Activated gamma-delta T cell treated with anti-CD3 and anti-CD28 coated beads, Interleukin-2, amount 50 U/mL, for 16 hours (primary cell): ENCODE measurements around the gene SACS.

ENCODE experiments used
- DNase-seq: peaks from one replicate; pipeline ENCODE4 v3.0.0-alpha.2; 2020; ENCODE audit warnings: low read depth

Gene SACS, protein sequence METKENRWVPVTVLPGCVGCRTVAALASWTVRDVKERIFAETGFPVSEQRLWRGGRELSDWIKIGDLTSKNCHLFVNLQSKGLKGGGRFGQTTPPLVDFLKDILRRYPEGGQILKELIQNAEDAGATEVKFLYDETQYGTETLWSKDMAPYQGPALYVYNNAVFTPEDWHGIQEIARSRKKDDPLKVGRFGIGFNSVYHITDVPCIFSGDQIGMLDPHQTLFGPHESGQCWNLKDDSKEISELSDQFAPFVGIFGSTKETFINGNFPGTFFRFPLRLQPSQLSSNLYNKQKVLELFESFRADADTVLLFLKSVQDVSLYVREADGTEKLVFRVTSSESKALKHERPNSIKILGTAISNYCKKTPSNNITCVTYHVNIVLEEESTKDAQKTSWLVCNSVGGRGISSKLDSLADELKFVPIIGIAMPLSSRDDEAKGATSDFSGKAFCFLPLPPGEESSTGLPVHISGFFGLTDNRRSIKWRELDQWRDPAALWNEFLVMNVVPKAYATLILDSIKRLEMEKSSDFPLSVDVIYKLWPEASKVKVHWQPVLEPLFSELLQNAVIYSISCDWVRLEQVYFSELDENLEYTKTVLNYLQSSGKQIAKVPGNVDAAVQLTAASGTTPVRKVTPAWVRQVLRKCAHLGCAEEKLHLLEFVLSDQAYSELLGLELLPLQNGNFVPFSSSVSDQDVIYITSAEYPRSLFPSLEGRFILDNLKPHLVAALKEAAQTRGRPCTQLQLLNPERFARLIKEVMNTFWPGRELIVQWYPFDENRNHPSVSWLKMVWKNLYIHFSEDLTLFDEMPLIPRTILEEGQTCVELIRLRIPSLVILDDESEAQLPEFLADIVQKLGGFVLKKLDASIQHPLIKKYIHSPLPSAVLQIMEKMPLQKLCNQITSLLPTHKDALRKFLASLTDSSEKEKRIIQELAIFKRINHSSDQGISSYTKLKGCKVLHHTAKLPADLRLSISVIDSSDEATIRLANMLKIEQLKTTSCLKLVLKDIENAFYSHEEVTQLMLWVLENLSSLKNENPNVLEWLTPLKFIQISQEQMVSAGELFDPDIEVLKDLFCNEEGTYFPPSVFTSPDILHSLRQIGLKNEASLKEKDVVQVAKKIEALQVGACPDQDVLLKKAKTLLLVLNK (N-terminal part only)

DNA sequence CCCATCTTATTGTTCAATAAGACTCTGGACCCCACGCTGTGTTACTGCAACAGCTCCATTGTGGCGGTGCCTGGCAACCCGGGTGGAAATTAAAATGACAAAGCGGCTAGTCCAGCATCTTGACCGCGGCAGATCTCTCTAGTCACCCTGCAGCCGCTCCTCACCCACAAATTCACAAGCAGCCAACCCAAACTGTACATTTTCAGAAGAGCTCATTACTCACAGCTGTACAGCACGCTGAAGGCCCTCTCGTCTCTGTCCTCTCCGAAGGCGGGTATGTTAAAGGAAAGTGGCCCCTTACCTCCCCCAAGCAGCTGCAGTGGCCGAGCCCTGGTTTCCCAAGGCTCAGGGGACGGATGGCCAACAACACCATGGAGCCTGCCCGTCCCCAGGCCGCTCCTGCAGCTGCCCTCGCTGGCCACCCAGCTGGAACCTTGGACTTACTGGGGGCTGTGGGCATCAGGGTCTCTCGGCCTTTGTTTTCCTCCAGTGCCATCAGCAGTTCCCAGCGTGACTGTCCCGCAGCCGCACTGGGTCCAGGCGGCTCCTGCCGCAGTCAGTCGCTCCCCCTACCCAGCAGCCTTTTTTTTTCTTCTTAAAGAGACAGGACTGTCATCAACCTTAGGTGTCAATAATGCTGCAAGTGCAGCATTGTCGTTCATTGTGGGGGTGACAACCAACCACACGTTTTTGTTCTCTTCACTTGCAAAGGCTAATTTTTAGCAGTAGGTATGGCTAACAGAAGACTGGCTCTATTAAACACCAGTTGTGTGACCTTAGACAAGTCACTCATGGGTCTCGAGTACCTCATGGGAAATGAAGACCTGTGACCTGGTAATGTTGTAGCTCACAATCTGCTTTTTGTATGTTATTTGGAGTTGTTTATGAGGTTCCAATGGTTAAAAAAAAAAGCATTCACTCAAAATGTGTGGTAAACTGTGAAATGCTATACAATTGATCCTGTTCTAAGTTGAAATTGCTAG, at the start of gene SACS:
Gene SACS (minus strand): TSS at position 532 of the 983 bp plus-strand sequence. CDS start 22,463 bp downstream, outside the sequence.
- no peak for DNase-seq

DNA sequence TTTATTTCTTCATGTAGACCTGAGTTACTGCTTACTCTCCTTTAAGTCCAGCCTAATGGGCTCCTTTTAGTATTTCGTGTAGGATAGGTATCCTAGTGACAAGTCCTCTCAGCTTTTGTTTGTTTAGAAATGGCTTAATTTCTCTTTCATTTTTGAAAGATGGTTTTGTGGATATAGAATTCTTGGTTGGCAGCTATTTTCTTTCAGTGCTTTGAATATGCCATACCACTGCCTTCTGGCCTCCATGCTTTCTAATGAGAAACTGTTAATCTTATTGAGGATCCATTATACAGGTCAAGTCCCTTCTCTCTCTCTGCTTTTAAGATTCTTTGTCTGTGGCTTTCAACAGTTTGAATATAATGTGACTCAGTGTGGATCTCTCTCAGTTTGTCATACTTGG, 46.8 kb upstream of the SACS start:
- no peak for DNase-seq

DNA sequence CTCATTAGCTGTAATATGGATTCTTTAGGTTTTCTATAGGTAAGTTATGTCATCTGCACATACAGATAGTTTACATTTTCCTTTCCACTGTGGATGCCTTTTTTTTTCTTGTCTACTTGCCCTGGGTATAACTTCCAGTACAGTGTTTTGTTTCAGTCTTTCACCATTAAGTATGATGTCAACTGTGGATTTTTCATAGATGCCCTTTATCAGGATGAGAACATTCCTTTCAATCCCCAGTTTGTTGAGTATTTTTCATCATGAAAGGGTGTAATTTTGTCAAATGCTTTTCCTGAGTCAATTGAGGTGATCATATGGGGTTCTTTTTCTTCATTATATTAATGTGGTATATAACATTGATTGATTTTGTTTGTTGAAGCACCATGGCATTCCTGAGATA, 43.6 kb upstream of the SACS start:
- DNase-seq, result no peak

DNA sequence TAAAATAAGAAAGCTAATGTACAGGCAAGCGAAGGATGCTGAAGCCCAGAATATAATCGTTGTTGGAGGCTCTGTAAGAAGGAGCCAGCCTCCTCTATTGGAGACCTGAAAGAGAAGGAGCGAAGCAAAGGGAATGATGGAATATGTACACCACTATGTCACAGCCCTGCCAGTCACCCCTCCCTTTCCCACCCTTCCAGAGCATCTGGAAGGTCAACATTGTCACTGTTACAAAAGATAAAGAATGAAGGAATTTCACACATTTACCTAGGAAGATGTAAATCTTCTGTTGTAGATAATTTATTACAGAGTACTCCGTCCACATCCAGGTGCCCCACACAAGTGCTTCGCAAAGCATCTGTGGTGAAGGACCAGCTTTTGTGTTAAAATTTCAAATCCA, 39.7 kb upstream of the SACS start:
- no peak for DNase-seq

DNA sequence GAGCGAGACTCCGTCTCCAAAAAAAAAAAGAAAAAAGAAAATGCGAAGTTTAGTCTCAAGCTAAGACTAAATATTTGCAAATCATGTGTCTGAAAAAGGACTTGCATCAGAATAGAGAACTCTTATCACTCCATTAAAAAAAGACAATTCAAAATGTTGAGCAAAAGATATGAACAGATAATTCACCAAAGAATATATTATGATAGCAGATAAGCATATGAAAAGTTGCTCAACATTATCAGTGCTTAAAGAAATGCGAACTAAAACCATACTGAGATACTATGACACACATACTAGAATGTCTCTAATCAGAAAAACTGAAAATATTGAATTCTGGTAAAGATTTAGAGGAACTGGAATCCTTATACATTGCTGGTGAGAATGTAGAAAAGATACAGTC, 38.7 kb upstream of the SACS start:
- DNase-seq, result no peak

DNA sequence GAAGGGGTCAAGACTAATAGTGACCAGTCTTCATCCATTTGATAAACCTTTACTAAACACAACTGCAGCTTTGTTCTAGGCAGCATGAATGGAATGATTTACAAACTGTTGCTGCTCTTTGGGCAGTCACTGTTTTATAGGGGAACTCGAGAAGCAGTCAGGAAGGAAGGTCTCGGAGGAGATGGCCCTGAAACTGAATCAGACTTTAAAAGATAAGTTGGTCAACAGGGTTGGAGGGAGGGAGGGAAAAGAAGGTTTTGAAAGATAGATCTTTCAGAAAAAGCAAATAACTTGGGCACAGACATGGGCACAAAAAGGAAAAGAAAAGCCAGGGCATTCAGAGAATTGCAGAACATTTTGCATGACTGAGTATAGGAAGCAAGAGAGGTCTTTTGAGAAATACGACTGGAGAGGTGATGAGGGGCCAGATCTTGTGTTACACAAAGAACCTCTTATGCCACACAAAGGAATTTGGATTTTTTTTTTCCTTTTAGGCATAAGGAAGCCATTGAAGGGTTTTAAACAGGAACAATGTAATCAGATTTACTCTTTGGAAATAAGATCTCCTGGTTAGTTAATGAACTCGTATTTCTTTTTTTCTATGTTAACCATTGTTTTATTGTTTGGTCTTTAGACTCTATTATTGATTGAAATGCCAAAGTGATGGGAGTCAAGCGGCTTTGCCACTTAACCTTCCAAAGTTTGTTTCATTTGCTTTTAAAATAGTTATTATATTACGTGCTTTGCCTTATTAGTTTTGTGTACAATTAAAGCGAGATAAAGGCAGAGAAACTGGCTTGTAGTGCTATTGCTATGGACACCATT, 37.5 kb upstream of the SACS start:
- no peak for DNase-seq

DNA sequence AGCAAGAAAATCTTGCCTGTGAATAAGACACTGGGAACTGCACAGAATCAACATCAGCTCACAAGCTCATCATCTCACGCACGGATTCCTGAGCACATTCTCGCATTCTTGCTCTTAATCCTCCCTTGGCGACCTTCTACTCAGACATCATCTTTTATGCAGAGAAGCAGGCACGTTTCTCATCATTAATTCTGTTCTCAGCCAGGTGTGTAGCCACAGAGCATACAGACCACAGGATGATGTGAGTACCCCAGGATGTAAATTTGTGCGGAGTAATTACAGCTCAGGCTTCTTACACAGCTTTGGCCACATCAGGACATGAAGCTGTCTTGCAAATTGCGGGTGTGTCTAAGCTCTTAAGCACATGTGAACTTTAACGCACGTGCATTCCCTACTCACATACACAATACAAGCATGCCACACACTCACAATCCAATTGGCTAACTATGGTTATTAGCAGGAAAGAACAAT, 36.5 kb upstream of the SACS start:
- DNase-seq, result no peak

DNA sequence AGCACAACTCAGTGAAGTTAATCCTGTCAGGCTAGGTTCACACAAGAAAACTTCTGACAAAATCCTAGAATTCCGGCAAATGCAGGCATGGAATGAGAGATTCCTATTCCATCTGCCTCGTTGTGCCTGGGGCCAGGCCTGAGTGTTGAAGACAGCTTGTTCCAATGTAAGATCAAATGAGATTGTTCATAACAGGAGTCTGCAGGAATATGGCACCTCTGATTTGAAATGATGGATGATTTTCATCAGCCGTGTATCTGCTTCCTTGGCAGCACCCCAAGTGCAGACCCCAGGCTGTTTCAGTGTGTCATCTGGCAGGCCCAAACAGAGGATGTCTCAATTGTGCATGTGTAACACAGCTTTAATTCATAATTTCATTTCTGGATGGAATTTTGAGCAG, 35.3 kb upstream of the SACS start:
- no peak for DNase-seq

DNA sequence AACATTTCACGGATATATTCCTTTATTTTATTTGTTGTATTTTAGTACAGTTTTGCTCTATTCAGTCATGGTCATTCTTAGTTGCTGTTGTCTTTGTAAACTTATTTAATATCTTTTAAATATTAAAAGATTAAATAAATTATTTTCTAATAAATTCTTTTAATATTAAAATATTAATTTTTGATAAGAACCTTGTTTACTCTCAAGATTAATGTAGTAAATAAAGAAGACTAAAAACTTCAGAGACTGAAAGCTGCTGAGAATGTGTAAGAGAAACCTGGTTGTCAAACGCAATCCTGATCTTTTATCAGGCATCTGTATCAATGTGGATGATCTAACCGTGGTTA, 34.4 kb upstream of the SACS start:
- no peak for DNase-seq

DNA sequence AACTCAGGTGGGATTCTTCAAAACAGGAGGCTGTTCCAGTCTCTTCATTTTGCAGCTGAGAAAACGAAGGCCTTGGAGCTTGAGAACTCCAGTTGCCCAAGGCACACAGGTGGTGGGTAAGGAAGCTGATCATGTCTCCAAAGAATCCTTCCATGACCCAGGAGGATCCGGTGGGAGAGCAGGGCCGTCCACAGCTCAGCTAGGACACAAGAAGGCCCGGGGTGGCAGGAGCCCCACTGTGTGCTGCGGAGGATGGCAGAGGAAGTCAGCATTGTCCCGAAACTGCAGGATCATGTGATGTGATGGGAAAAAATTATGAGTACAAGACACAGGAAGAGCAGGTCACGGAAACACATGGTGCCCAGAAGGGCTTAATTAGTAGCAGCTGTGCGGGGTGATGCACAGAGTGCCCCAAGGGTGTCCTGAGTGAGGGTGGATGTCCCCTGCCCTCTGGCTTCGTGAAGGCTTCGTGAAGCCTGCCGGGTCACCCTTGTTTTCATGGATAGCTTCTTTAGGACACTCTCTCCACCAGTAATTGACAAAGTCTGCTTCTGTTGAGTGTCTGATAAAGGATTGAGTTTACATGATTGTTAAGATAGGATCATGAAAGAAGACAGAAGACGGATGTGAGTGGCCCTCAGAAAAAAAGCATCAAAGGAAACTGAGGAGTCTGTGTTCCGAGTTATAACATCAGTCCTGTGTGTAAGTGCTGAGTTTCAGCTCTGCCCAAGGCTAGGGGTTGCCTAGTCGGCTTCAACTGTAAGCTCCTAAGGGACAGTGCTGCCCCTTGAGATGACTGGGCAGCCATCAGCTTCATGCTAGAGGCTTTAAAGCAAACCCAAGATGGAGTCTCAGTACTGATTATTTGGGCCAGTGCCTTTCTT, 33.8 kb upstream of the SACS start:
- no peak for DNase-seq

DNA sequence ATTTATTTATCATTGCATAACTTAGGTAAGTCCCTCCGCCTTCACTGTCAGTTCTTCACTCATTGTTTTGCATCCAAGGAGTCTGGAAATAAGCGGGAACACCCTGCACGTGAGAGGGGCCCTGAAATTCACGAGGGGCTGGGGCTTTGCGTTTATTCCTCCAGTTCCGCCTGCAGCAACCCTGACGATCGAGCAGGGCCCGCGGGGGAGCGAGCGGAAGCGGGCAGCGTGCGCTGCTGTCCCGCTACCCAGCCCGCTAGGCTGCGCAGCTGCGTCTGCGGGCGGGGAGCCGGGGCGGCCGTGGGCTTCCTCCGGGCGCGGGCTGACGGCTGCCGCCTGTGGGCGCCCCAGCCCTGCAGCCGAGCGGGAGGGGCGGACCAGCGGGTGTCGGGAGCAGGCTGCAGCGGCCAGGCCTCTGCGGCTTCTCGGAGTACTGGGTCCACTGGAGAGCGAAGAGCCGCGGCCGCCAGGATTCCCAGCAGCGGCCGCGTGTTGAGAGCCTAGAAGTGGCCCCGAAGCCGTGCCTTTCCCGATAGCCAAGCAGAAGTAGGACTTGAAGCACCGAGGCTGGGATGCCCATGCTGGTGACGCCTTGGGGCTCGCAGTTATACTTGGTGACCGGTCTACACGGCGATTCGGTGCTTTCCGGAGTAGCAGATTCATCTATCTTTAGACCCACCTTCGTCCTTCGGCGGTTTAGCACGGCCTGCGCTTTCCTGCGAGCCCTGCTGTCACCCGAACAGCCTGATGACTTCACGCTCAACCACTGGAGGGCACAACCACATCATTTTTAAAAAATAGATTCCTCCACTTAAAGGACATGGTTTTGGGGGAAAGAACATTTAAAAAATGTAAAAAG, 32.9 kb upstream of the SACS start:
- DNase-seq, result peak; percentile 28

DNA sequence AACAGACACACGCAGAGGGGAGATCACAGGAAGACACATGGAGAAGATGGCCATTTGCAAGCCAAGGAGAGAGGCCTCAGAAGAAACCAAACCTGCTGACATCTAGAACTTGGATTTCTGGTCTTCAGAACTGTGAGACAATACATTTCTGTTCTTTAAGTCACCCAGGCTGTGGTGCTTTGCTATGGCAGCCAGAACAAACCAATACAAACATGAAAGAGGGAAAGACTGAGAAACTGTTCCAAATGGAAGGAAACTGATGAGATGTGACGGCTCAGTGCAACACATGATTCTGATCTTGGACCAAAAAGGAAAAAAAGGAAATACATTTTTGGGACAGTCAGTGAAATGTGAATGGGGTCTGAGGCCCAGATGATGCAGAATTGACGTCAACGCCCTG, 30.2 kb upstream of the SACS start:
- no peak for DNase-seq

DNA sequence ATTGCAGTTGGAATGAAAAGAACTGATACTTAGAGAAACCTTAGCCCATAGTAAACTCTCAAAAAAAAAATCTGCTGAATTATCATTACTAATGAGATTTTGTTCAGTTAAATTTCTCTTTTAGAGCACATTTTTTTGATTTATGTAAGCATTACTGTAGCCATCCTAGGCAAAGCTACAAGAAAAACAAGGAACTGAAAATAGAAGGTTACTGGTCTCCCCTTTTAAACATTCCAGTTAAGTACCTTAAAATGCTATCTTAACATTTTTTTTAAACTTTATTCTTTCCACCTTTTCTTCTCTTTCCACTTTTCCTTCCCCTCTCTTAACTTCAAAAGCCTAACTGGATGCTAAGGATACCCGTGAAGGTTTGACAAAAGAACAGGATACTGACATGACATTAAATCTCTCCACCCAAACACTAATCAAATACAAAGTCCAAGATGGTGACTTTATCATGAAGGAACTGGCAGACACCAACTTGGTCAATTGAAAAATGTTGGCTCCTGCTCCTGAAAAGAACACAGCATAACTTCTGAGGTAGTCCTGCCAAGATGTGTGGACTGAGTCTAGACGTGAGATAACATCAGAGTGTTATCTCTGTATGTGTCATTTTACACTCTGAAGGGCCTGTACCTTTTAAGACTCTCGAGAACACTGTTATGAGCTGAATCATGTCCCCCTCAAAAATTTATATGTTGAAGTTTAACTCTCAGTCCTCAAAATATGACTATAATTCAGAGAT, 29.5 kb upstream of the SACS start:
- no peak for DNase-seq

DNA sequence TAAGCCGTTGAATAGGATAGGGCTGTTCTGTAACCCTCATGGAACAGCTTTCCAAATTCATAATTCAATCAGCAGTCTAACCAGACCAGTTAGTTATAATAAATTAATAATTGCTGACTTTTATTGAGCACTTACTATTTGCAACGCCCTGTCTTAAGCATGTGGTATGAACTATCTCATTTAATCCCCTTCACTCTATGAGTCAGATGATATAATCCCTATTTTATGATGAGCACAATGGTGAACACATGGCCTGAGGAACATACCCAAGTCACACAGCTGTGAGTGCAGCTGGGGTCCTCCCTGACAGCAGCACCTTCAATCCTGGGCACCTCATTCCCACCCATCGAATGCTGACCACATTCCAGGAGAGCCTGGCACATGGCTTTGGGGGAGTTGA, 28.0 kb upstream of the SACS start:
- DNase-seq, result no peak

DNA sequence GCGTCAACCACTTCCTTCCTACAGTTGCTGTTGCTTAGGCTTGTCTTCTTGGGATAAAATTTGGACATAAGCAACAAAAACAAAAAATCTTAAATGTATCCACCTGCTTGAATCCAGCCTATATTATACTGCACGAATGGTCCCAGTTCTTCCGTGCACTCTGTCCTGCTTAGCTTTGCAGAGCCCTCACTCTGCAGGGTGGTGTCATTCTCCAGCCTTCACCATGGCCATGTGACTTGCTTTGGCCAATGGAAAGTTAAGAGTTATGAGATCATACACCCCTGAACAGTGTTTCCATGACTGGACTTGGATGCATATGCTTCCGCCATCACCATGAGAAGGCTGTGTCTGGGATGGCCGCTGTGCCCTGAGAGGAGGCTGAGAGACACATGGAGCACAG, 27.4 kb upstream of the SACS start:
- DNase-seq, result no peak

DNA sequence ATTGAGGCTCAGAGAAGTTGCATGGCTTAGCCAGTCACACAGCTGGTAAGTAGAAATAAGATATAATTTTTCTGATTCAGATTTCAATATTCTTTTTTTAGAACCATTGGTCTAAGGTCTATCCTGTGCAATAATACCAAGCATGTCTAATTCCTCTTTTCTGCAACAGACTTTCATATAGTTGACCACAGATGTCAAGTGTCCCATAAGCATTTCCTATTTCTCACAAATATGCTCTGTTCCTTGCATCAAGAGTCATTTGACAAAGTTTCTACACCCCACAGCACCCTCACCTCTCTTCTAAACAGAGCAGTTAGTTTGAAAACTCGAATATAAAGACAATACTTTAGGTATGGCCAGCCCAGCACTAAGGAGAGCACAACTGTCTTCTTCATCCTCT, 26.8 kb upstream of the SACS start:
- DNase-seq, result no peak

DNA sequence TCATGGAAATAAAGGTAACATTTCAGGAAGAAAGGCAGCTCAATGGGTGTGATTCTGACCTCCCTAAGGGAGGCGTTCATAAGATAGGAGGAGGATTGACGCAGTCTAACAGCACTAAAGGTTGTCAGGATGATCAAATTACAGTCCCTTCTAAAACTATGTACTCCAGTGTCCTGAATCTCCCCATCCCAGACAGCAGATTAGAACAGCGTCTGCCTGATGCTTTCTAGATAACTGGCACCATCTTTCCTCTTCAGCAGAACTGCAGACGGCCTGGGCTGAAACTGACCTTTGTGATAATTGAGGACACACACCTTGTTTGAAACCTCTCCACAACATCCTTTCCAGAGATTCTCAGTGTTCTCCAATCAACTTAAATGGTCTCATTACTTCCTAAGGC, 25.5 kb upstream of the SACS start:
- DNase-seq, result no peak
